Esophagus muscularis mucosa (tissue), 4 donors: ENCODE results near the gene TPM2. TPM values are rescaled to one million over a fixed set of nuclear protein-coding genes. Genes with fewer than 3 reads are reported as not detected.

Source experiments
- DNase-seq: peaks from one replicate; pipeline ENCODE4 v3.0.0-alpha.2; 2017; ENCODE audit errors: extremely low spot score
- H3K27ac ChIP-seq, 4 donors: fragments of 200-600 bp; sonication (generic); replicated peaks in 1 of 4; 1 replicate in 3 of 4; 2 replicates in 1 of 4; pipeline ENCODE4 v1.5.1; 2016 to 2019; ENCODE audit warnings: mild to moderate bottlenecking in 1 of 4
- H3K27me3 ChIP-seq, 4 donors: fragments of 200-600 bp; sonication (generic); one replicate each; pipeline versions ENCODE4 v1.5.1 to v1.6.0; 2016 to 2019
- H3K36me3 ChIP-seq, 4 donors: fragments of 200-600 bp; sonication (generic); one replicate each; pipeline ENCODE4 v1.5.1; 2016 to 2019
- H3K4me1 ChIP-seq, 4 donors: fragments of 200-600 bp; sonication (generic); one replicate each; pipeline ENCODE4 v1.5.1; 2016 to 2019
- H3K4me3 ChIP-seq, 4 donors: fragments of 200-600 bp; sonication (generic); 1 replicate in 2 of 4; 2 replicates in 2 of 4; pipeline ENCODE4 v1.5.1; 2016 to 2019; ENCODE audit warnings: mild to moderate bottlenecking in 4 of 4, moderate library complexity in 1 of 4
- H3K9me3 ChIP-seq, 4 donors: fragments of 200-600 bp; sonication (generic); 1 replicate in 3 of 4; 2 replicates in 1 of 4; pipeline ENCODE4 v1.5.1; 2016 to 2019
- CTCF ChIP-seq, 3 experiments: fragments of 200-600 bp in 2 of 3; fragments of 450-650 bp in 1 of 3; sonication (generic) in 2 of 3; IDR thresholded peaks; one replicate each; pipeline ENCODE4 v1.5.1; 2017 to 2019; ENCODE audit warnings: antibody characterized with exemption in 3 of 3, mild to moderate bottlenecking in 2 of 3, moderate library complexity in 1 of 3
- EP300 ChIP-seq: sonication (generic); formaldehyde crosslinking; IDR thresholded peaks from one replicate; pipeline ENCODE4 v1.6.1; 2017; ENCODE audit warnings: antibody characterized with exemption
- POLR2A ChIP-seq: fragments of 450-650 bp; IDR thresholded peaks from one replicate; pipeline ENCODE4 v1.6.1; 2017; ENCODE audit warnings: antibody characterized with exemption, moderate library complexity, mild to moderate bottlenecking, low read depth
- POLR2AphosphoS5 ChIP-seq, 2 donors: sonication (generic); formaldehyde crosslinking; IDR thresholded peaks; one replicate each; pipeline ENCODE4 v1.6.1; 2017; ENCODE audit warnings: antibody characterized with exemption in 2 of 2
- WGBS: methylation state at CpG from one replicate; pipeline ENCODE4 v1.1.5; 2018; 5-methylcytosine and 5-hydroxymethylcytosine counted together
- intact Hi-C: fragments of 100-400 bp; cut with DNase I; formaldehyde crosslinking; loops from one replicate; pipeline ENCODE4 v1.15.1; 2023
- total RNA-seq, 4 donors: library from RNA; depleted of rRNA; stranded (reverse); fragments of >200 nt; gene quantifications; one replicate each; pipeline versions ENCODE4 v1.1.0 to v1.2.1, GENCODE V29; 2016

Gene TPM2
- total RNA-seq, 4 donors from 2014 or later: 8,856 to 14,576 (median 12,022) TPM

GRCh38 chr9:35708146-35708545 is 18.4 kb upstream of the TPM2 start:
- H3K9me3 ChIP-seq: no peaks in the 10 kb centered on the region
- no peaks in the 10 kb centered on the region for H3K27me3 ChIP-seq
- no peak for TF ChIP-seq EP300
- H3K27ac ChIP-seq: peak overlapping the region; percentile 69 to 98 (median 96)
- WGBS: 91% methylated on average over 4 of the region's 4 CpGs
- no peak overlapping the region for H3K4me3 ChIP-seq
- peaks cover 98 to 100% (median 100%) of the 10 kb centered on the region in 4 donors for H3K36me3 ChIP-seq
- H3K4me1 ChIP-seq: peaks cover 0 to 9% (median 0%) of the 10 kb centered on the region in 4 donors
- DNase-seq: no peak
- intact Hi-C loops: no loop called here

GRCh38 chr9:35706951-35707350 is 17.2 kb upstream of the TPM2 start:
- intact Hi-C loops: no loop called here
- Histone ChIP-seq H3K4me3 (no peak overlapping the region), H3K9me3 (no peaks in the 10 kb centered on the region), H3K4me1 (peaks cover 0 to 9% (median 0%) of the 10 kb centered on the region in 4 donors), H3K27ac (peak overlapping the region; percentile 69 to 98 (median 96)), H3K27me3 (no peaks in the 10 kb centered on the region), H3K36me3 (peaks cover 98 to 100% (median 100%) of the 10 kb centered on the region in 4 donors)
- TF ChIP-seq CTCF (IDR thresholded peaks at IDR 0.05) (no peak), POLR2A (no peak), POLR2AphosphoS5 (IDR thresholded peaks at IDR 0.05) (no peak), EP300 (no peak)
- WGBS: 87% methylated on average over 6 of the region's 10 CpGs
- no peak for DNase-seq

GRCh38 chr9:35705836-35706430 is 16.2 kb upstream of the TPM2 start:
- H3K36me3 ChIP-seq: peaks cover 98 to 100% (median 100%) of the 10 kb centered on the region in 4 donors
- no peaks in the 10 kb centered on the region for H3K9me3 ChIP-seq
- no peak for DNase-seq
- intact Hi-C loops: no loop called here
- no peak for TF ChIP-seq EP300
- no peak for TF ChIP-seq POLR2A
- no peak for TF ChIP-seq POLR2AphosphoS5 (IDR thresholded peaks at IDR 0.05)
- H3K27me3 ChIP-seq: no peaks in the 10 kb centered on the region
- peaks cover 0 to 14% (median 0%) of the 10 kb centered on the region in 4 donors for H3K4me1 ChIP-seq
- WGBS: 89% methylated on average over 6 of the region's 7 CpGs
- no peak overlapping the region for H3K4me3 ChIP-seq
- H3K27ac ChIP-seq: peak overlapping the region; percentile 69 to 98 (median 96)

- peak overlapping the region; percentile 69 to 98 (median 96) for H3K27ac ChIP-seq
- no peak for TF ChIP-seq EP300
- TF ChIP-seq POLR2A: no peak
- TF ChIP-seq POLR2AphosphoS5 (IDR thresholded peaks at IDR 0.05): no peak
- 75% methylated on average over 5 of the region's 8 CpGs for WGBS
- peaks cover 98 to 100% (median 100%) of the 10 kb centered on the region in 4 donors for H3K36me3 ChIP-seq
- no peak overlapping the region for H3K4me3 ChIP-seq
- peaks cover 0 to 14% (median 0%) of the 10 kb centered on the region in 4 donors for H3K4me1 ChIP-seq
- no peaks in the 10 kb centered on the region for H3K27me3 ChIP-seq
- H3K9me3 ChIP-seq: no peaks in the 10 kb centered on the region
- no peak for DNase-seq
- intact Hi-C loops: no loop called here
Observed at GRCh38 chr9:35705372-35705771, 15.6 kb upstream of the TPM2 start.

GRCh38 chr9:35703906-35704672 is 14.4 kb upstream of the TPM2 start:
- Histone ChIP-seq H3K9me3 (no peaks in the 10 kb centered on the region), H3K27me3 (no peaks in the 10 kb centered on the region), H3K36me3 (peaks cover 100% of the 10 kb centered on the region in 4 donors), H3K27ac (peak overlapping the region; percentile 69 to 98 (median 96)), H3K4me1 (peaks cover 0 to 25% (median 1%) of the 10 kb centered on the region in 4 donors), H3K4me3 (no peak overlapping the region)
- intact Hi-C loops: no loop called here
- 93% methylated on average over 15 of the region's 26 CpGs for WGBS
- no peak for DNase-seq
- TF ChIP-seq POLR2AphosphoS5 (IDR thresholded peaks at IDR 0.05) (peak in 1 of 2 donors; percentile 10), EP300 (no peak), CTCF (IDR thresholded peaks at IDR 0.05) (no peak), POLR2A (no peak)

- TF ChIP-seq POLR2AphosphoS5 (IDR thresholded peaks at IDR 0.05): no peak
- no peak for TF ChIP-seq CTCF (IDR thresholded peaks at IDR 0.05)
- no peak for TF ChIP-seq POLR2A
- no peak for TF ChIP-seq EP300
- H3K27me3 ChIP-seq: no peaks in the 10 kb centered on the region
- no peak overlapping the region for H3K4me3 ChIP-seq
- intact Hi-C loops: no loop called here
- H3K4me1 ChIP-seq: peaks cover 0 to 39% (median 14%) of the 10 kb centered on the region in 4 donors
- no peak for DNase-seq
- peak overlapping the region; percentile 69 to 98 (median 96) for H3K27ac ChIP-seq
- 96% methylated on average over 7 of the region's 7 CpGs for WGBS
- H3K36me3 ChIP-seq: peaks cover 100% of the 10 kb centered on the region in 4 donors
- H3K9me3 ChIP-seq: no peaks in the 10 kb centered on the region
Observed at GRCh38 chr9:35702696-35703095, 13.0 kb upstream of the TPM2 start.
